ENCODE results near the gene DVL2. TPM values are rescaled to one million over a fixed set of nuclear protein-coding genes. Genes with fewer than 3 reads are reported as not detected.
"Not testable (repeated sequence)": the region's sequence is repeated elsewhere in the genome, so short reads cannot be mapped to it uniquely, and the experiment has no call there.

DVL2 gene
- total RNA-seq, 2 experiments from 2014 or later: 62.1 to 67.3 TPM

- no peaks in the 10 kb centered on the region for H3K27me3 Mint-ChIP-seq
- H3K4me3 Mint-ChIP-seq: peak within 1 kb of the TSS; percentile 99
- H3K9me3 Mint-ChIP-seq: no peaks in the 10 kb centered on the region
- POLR2A ChIA-PET: interaction anchor here (0.9 to 4.0 kb wide), 6 partner anchors 9 to 84 kb away, joined by 3 to 56 read pairs (median 12); partner anchors contain the start of genes ACADVL, ACAP1, DLG4 and DVL2
- DNase-seq: peak; percentile 99
- H3K27ac Mint-ChIP-seq: peak within 1 kb of the TSS; percentile 100
- ATAC-seq (ENCODE audit: low read depth): peak; percentile 92
- H3K36me3 Mint-ChIP-seq: peaks cover 14% of the 10 kb centered on the region
- H3K4me1 Mint-ChIP-seq: peaks cover 39% of the 10 kb centered on the region
Measured at GRCh38 chr17:7251661-7252175, 17.4 kb upstream of the DVL2 start, which contains the start of gene CTDNEP1. Gene CTDNEP1, minus strand, starts transcription at chr17:7251734. Its CDS starts 438 bp downstream, at chr17:7251296.

GRCh38 chr17:7250695-7251627, 16.6 kb upstream of the DVL2 start:
- peak; percentile 0 for ATAC-seq (ENCODE audit: low read depth)

GRCh38 chr17:7249830-7250229, 15.5 kb upstream of the DVL2 start:
- Mint-ChIP-seq H3K4me3 (peak overlapping the region; percentile 91), H3K36me3 (peaks cover 22% of the 10 kb centered on the region), H3K27ac (peak overlapping the region; percentile 88), H3K4me1 (peaks cover 44% of the 10 kb centered on the region), H3K27me3 (no peaks in the 10 kb centered on the region), H3K9me3 (no peaks in the 10 kb centered on the region)
- ATAC-seq (ENCODE audit: low read depth): no peak
- POLR2A ChIA-PET: interaction anchor here (2.5 to 4.0 kb wide), 3 partner anchors 7 to 30 kb away, joined by 18 to 56 read pairs (median 20); partner anchors contain the start of genes ACADVL, DLG4, DVL2 and GABARAP
- no peak for DNase-seq

More at GRCh38 chr17:7250695-7251627, 16.6 kb upstream of the DVL2 start:
- Mint-ChIP-seq H3K4me3 (peak overlapping the region; percentile 99), H3K9me3 (no peaks in the 10 kb centered on the region), H3K27me3 (no peaks in the 10 kb centered on the region), H3K36me3 (peaks cover 22% of the 10 kb centered on the region), H3K4me1 (peaks cover 44% of the 10 kb centered on the region), H3K27ac (peak overlapping the region; percentile 100)
- DNase-seq: no peak
- POLR2A ChIA-PET: interaction anchor here (0.6 to 4.0 kb wide), 8 partner anchors 8 to 966 kb away, joined by 3 to 56 read pairs (median 4); partner anchors contain the start of genes ACADVL, ACAP1, DLG4 and DVL2

GRCh38 chr17:7249214-7249613, 14.9 kb upstream of the DVL2 start:
- no peaks in the 10 kb centered on the region for H3K27me3 Mint-ChIP-seq
- peak overlapping the region; percentile 69 for H3K27ac Mint-ChIP-seq
- peak overlapping the region; percentile 91 for H3K4me3 Mint-ChIP-seq
- ATAC-seq (ENCODE audit: low read depth) (no peak), DNase-seq (no peak)
- H3K9me3 Mint-ChIP-seq: no peaks in the 10 kb centered on the region
- peaks cover 19% of the 10 kb centered on the region for H3K36me3 Mint-ChIP-seq
- peaks cover 44% of the 10 kb centered on the region for H3K4me1 Mint-ChIP-seq
- POLR2A ChIA-PET: interaction anchor here (4.0 kb wide), 1 partner anchor 12 kb away, joined by 56 read pairs; the partner anchor contains the start of genes DVL2 and PHF23

- Mint-ChIP-seq H3K4me3 (no peak overlapping the region), H3K27me3 (no peaks in the 10 kb centered on the region), H3K9me3 (no peaks in the 10 kb centered on the region), H3K4me1 (peaks cover 40% of the 10 kb centered on the region), H3K36me3 (peaks cover 16% of the 10 kb centered on the region), H3K27ac (peak overlapping the region; percentile 43)
- POLR2A ChIA-PET: interaction anchor here (0.8 to 4.0 kb wide), 2 partner anchors 11 to 66 kb away, joined by 3 to 56 read pairs; partner anchors contain the start of genes DVL2 and PHF23
- ATAC-seq (ENCODE audit: low read depth) (no peak), DNase-seq (no peak)
Measured at GRCh38 chr17:7248796-7249195, 14.5 kb upstream of the DVL2 start.

- POLR2A ChIA-PET: no interaction called here
- Mint-ChIP-seq H3K4me1 (peaks cover 30% of the 10 kb centered on the region), H3K4me3 (no peak overlapping the region), H3K36me3 (peaks cover 16% of the 10 kb centered on the region), H3K27me3 (no peaks in the 10 kb centered on the region), H3K27ac (peak overlapping the region; percentile 1), H3K9me3 (no peaks in the 10 kb centered on the region)
- DNase-seq: no peak
- no peak for ATAC-seq (ENCODE audit: low read depth)
Measured at GRCh38 chr17:7246779-7247178, 12.5 kb upstream of the DVL2 start.

- not testable (repeated sequence) for H3K27ac Mint-ChIP-seq; ATAC-seq (ENCODE audit: low read depth); DNase-seq; H3K27me3 Mint-ChIP-seq; H3K9me3 Mint-ChIP-seq; H3K4me3 Mint-ChIP-seq
- POLR2A ChIA-PET: interaction anchor here (1.0 to 12.9 kb wide), 3 partner anchors 7 to 23 kb away, joined by 3 to 162 read pairs (median 20); partner anchors contain the start of genes ACADVL, CTDNEP1, DLG4 and ELP5
- H3K36me3 Mint-ChIP-seq: peaks cover 20% of the 10 kb centered on the region
- peaks cover 32% of the 10 kb centered on the region for H3K4me1 Mint-ChIP-seq
Measured at GRCh38 chr17:7243838-7244237, 9.5 kb upstream of the DVL2 start.

- POLR2A ChIA-PET: interaction anchor here (1.0 to 12.9 kb wide), 4 partner anchors 8 to 22 kb away, joined by 3 to 162 read pairs (median 16); partner anchors contain the start of genes ACADVL, CTDNEP1, DLG4 and DVL2
- Mint-ChIP-seq H3K27me3 (no peaks in the 10 kb centered on the region), H3K9me3 (no peaks in the 10 kb centered on the region), H3K36me3 (peaks cover 20% of the 10 kb centered on the region), H3K4me1 (peaks cover 30% of the 10 kb centered on the region), H3K4me3 (peak overlapping the region; percentile 96), H3K27ac (peak overlapping the region; percentile 69)
- DNase-seq (no peak), ATAC-seq (ENCODE audit: low read depth) (no peak)
Measured at GRCh38 chr17:7243453-7243729, 9.1 kb upstream of the DVL2 start.

- H3K36me3 Mint-ChIP-seq: peaks cover 20% of the 10 kb centered on the region
- ATAC-seq (ENCODE audit: low read depth): peak; percentile 32
- H3K9me3 Mint-ChIP-seq: no peaks in the 10 kb centered on the region
- POLR2A ChIA-PET: interaction anchor here (0.7 to 12.9 kb wide), 12 partner anchors 8 to 443 kb away, joined by 3 to 162 read pairs (median 4); partner anchors contain the start of genes ACADVL, CTDNEP1, DLG4 and DVL2
- H3K4me3 Mint-ChIP-seq: peak overlapping the region; percentile 96
- peak; percentile 93 for DNase-seq
- peaks cover 30% of the 10 kb centered on the region for H3K4me1 Mint-ChIP-seq
- H3K27me3 Mint-ChIP-seq: no peaks in the 10 kb centered on the region
- peak overlapping the region; percentile 98 for H3K27ac Mint-ChIP-seq
Measured at GRCh38 chr17:7242717-7243452, 8.6 kb upstream of the DVL2 start.

- peaks cover 35% of the 10 kb centered on the region for H3K4me1 Mint-ChIP-seq
- DNase-seq: peak; percentile 94
- ATAC-seq (ENCODE audit: low read depth): peak; percentile 21
Measured at GRCh38 chr17:7241783-7242716, 7.7 kb upstream of the DVL2 start, which contains the start of gene GABARAP. Gene GABARAP, minus strand, starts transcription at chr17:7242449. Its CDS starts 119 bp downstream, at chr17:7242330.

GRCh38 chr17:7241090-7241733, 6.9 kb upstream of the DVL2 start:
- Mint-ChIP-seq H3K27me3 (no peaks in the 10 kb centered on the region), H3K27ac (peak overlapping the region; percentile 98), H3K36me3 (peaks cover 20% of the 10 kb centered on the region), H3K4me1 (peaks cover 37% of the 10 kb centered on the region), H3K4me3 (peak overlapping the region; percentile 96), H3K9me3 (no peaks in the 10 kb centered on the region)
- ATAC-seq (ENCODE audit: low read depth): no peak
- POLR2A ChIA-PET: interaction anchor here (0.5 to 12.9 kb wide), 6 partner anchors 9 to 602 kb away, joined by 3 to 162 read pairs (median 12); partner anchors contain the start of genes ACADVL, ACAP1, CTDNEP1 and DLG4
- no peak for DNase-seq

More at GRCh38 chr17:7241783-7242716, 7.7 kb upstream of the DVL2 start, which contains the start of gene GABARAP:
- Mint-ChIP-seq H3K4me3 (peak within 1 kb of the TSS; percentile 96), H3K36me3 (peaks cover 21% of the 10 kb centered on the region), H3K27ac (peak within 1 kb of the TSS; percentile 98), H3K27me3 (no peaks in the 10 kb centered on the region), H3K9me3 (no peaks in the 10 kb centered on the region)
- POLR2A ChIA-PET: interaction anchor here (0.7 to 12.9 kb wide), 13 partner anchors 8 to 601 kb away, joined by 3 to 162 read pairs (median 3); partner anchors contain the start of genes ACADVL, ACAP1, CTDNEP1 and DLG4
